HG03558 (cell line): Measurements from ENCODE around the gene MAPK13.
"Not testable (repeated sequence)": the region's sequence is repeated elsewhere in the genome, so short reads cannot be mapped to it uniquely, and the experiment has no call there.

Source experiments
- ATAC-seq: cut with Tn5 transposase; IDR thresholded peaks from one replicate; pipeline ENCODE4 v1.9.1; 2021; ENCODE audit warnings: moderate number of reproducible peaks; ENCODE audit not compliant: unreplicated experiment; ENCODE audit errors: extremely low read depth

MAPK13 gene

GRCh38 chr6:36126553-36127458 is 3.5 kb upstream of the MAPK13 start:
- ATAC-seq, result no peak

- no peak for ATAC-seq
Measured at GRCh38 chr6:36127462-36128016, 2.8 kb upstream of the MAPK13 start.

DNA sequence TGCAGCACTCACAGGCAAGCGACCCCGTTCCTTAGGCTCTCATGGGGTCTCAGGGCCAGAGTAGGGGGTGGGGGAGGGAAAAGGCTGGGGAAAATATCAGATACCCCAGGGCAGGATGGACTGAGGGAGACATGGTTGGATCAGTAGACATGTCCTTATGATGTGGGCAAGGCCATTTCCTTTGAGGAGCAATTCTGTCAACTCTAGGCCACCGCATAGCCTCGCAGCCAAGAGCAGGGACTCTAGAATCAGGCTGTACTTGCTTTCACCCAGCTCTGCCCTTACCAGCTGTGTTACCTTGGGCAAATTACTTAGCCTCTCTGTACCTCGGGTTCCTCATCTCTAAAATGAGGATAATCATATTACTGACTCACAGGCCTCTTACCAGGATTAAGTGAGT is 2.2 kb upstream of the MAPK13 start:
- no peak for ATAC-seq

DNA sequence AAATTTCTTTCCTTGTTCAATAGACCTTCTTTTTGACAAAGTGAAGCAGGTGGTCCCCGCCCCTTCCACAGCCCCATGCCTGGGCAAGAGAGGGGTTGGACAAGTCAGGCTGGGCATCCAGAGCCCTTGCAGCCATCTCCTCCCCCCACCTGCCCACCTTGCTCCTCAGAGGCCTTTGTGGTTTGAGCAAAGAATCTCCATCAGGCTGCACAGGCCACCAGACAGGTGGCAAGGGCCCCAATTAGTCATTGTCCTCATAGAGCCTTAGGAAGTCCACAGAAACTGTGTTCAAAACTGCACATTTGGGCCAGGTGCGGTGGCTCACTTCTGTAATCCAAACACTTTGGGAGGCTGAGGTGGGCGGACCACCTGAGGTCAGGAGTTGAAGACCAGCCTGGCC is 1.5 kb upstream of the MAPK13 start:
- ATAC-seq, result no peak

- not testable (repeated sequence) for ATAC-seq
Measured at GRCh38 chr6:36129334-36129733, 979 bp upstream of the MAPK13 start.

- no peak for ATAC-seq
Measured at GRCh38 chr6:36130667-36131510, 576 bp downstream of the MAPK13 start.

GRCh38 chr6:36131511-36132245 is 1.4 kb downstream of the MAPK13 start:
- ATAC-seq, result peak; percentile 70

DNA sequence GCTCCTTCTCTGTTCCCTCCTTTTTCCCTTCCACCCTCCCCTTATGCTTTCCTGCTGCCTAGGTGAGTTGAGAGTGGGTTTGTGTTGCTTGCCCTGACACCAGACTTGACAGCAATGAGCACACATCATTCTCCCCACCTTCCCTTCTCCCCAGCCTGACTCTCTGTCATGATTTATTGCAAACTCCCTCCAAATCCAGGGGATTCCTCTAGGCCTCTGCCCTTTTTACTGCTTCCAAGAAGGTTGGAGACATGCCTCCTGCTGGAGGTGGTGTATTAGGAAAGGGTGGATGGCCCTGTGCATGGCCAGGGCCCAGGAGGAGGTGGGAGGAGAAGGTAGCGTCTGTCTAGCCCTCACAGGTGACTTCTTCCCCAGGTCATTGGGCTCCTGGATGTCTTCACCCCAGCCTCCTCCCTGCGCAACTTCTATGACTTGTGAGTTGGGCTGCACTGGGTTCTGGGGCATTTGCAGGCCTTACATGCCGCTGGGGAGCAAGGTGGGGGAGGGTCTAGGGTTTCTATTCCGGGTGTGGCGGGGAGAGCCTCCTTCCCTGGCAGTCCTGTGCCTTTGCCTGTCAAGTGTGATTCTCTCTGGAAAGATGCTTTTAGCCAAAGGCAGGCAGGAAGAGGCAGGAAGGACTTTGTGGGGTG is 2.1 kb downstream of the MAPK13 start:
- no peak for ATAC-seq

DNA sequence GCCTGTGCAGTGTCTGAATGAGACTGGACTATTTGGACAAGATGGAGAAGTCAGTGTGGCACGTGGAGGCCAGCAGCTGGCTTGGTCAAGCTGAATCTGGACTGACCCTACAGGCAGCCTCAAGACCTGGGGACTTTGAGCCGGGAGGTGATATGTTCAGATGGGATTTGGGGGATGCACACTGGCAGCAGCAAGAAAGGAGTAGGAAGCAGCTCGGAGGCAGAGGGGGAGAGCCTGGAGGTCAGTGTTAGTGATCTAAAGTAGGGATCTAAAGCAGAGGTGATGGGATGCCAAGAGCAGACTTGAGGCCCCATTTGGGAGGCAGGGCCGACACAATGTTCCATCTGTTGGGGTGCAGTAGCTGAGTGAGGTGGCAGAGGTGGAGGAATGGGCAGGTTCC is 2.8 kb downstream of the MAPK13 start:
- ATAC-seq, result no peak

GRCh38 chr6:36133912-36134311 is 3.6 kb downstream of the MAPK13 start:
- no peak for ATAC-seq

DNA sequence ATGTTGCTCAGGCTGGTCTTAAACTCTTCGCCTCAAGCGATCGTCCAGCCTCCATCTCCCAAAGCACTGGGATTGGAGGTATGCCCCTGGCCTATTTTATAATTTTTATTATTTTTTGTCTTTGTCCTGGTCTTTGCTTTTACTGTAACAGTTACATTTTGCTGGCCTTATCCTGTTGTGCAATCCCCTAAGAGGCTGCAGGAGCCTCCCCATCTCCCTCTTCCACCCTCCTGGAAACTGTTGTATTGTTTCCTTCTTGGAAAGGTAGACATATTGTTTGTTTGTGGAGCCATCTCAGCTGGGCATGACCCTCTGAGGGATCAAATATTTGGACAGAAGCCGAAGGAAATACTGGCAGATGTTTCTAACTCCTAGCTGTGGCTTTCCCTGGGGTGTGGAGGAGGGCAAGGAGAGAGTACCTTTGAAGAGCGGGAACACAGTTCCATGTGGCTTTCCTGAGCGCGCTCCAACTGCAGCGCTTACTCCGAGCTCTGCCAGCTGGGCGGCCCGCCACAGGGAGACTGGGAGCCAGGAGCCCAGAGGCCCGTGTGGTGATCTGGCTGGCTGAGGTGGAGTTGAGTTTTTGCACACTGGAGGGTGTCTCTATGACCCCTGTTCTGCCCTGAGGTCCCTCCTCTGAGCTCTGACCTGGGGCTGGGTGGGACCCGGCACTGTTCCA is 4.9 kb downstream of the MAPK13 start:
- no peak for ATAC-seq

GRCh38 chr6:36136034-36136433 is 5.7 kb downstream of the MAPK13 start:
- no peak for ATAC-seq

GRCh38 chr6:36136551-36136950 is 6.2 kb downstream of the MAPK13 start:
- ATAC-seq, result no peak

- ATAC-seq, result no peak
Measured at GRCh38 chr6:36138667-36139066, 8.4 kb downstream of the MAPK13 start.

DNA sequence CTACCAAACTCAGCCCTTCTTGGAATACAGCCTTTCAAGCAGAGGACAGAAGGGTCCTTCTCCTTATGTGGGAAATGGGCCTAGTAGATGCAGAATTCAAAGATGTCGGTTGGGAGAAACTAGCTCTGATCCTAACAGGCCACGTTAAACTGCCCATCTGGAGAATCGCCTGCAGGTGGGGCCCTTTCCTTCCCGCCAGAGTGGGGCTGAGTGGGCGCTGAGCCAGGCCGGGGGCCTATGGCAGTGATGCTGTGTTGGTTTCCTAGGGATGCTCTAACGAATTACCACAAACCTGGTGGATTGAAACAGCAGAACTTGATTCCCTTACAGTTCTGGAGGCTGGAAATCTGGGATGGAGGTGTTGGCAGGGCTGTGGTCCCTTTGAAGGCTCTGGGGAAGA is 9.1 kb downstream of the MAPK13 start:
- no peak for ATAC-seq

DNA sequence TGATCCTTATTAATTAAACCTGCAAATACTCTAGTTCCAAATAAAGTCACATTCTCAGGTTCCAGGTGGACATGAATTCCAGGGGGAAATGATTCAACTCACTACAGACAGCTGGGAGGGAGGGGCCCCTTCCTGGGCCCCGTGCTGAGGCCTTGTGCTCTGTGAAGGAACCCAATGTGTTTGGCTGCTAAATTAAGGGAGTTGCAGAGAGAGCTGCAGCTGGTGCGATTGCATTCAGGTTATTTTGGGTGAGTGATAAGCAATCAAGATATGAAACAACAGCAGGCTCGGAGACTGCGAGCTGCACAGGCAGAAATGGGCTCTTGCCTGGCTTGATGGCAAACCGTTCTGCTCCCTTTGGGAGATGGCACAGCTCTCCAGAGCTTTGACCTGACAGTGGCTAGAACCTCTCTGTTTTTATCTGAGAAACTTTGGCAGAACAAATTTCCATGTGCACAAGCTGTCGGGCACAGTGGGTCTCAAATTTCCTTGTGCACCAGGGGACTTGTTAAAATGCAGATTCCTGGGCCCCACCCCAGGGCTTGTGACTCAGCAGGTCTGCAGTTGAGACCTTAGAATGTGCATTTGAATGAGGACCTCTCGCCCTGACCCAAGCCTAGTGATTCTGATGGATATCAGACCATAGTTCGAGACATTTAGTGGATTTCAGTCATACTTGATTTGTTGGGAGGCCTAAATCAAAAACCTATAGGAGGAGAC is 9.8 kb downstream of the MAPK13 start:
- no peak for ATAC-seq

DNA sequence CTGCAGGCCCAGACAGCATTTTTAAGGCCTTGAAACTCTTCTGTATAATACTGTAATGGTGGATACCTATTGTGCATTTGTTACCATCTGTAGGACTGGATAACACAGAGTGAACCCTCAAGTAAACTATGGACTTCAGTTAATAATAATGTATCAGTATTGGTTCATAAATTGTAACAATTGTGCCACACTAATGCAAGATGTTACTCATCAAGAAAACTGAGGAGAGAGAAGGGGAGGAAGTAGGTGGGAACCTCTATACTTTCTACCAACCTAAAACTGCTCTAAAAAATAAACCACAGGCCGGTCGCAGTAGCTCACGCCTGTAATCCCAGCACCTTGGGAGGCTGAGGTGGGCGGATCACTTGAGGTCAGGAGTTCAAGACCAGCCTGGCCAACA is 10.8 kb downstream of the MAPK13 start:
- ATAC-seq, result no peak

GRCh38 chr6:36141961-36142360 is 11.6 kb downstream of the MAPK13 start:
- ATAC-seq, result no peak
